Small intestine (tissue), 7 donors: Measurements from ENCODE around the gene SH3RF2. TPM values are rescaled to one million over a fixed set of nuclear protein-coding genes. Genes with fewer than 3 reads are reported as not detected.

Source experiments
- DNase-seq, 2 donors: peaks; one replicate each; pipeline versions ENCODE4 v3.0.0 to v3.0.0-alpha.2; 2013
- FAIRE-seq: peaks from 2 replicates; lab custom pipeline; 2012; peaks lifted over from hg19 to GRCh38; lab: Jason Lieb, UNC
- H3K27ac ChIP-seq, 3 donors: one replicate each; pipeline ENCODE4 v1.5.1; 2013; ENCODE audit warnings: low read length in 2 of 3, mild to moderate bottlenecking in 2 of 3, control low read depth in 1 of 3, inconsistent platforms in 1 of 3, low read depth in 1 of 3, moderate library complexity in 1 of 3
- H3K27me3 ChIP-seq, 3 donors: one replicate each; pipeline ENCODE4 v1.6.1; 2013; ENCODE audit warnings: low read length in 3 of 3, inconsistent platforms in 1 of 3; ENCODE audit not compliant: control insufficient read depth in 3 of 3, insufficient read depth in 3 of 3
- H3K36me3 ChIP-seq, 3 donors: one replicate each; pipeline ENCODE4 v1.6.1; 2013; ENCODE audit warnings: low read length in 3 of 3, inconsistent platforms in 1 of 3, low read depth in 1 of 3, mild to moderate bottlenecking in 1 of 3, moderate library complexity in 1 of 3; ENCODE audit not compliant: control insufficient read depth in 3 of 3, insufficient read depth in 2 of 3
- H3K4me1 ChIP-seq, 3 donors: one replicate each; pipeline ENCODE4 v1.6.1; 2013; ENCODE audit warnings: low read length in 2 of 3, inconsistent platforms in 1 of 3, low read depth in 1 of 3, mild to moderate bottlenecking in 1 of 3, moderate library complexity in 1 of 3; ENCODE audit not compliant: control insufficient read depth in 3 of 3, insufficient read depth in 2 of 3
- H3K4me3 ChIP-seq, 3 donors: one replicate each; pipeline ENCODE4 v1.5.1; 2013; ENCODE audit warnings: low read length in 3 of 3, control low read depth in 1 of 3, inconsistent platforms in 1 of 3, low read depth in 1 of 3, mild to moderate bottlenecking in 1 of 3, moderate library complexity in 1 of 3
- H3K9me3 ChIP-seq, 2 donors: one replicate each; pipeline ENCODE4 v1.6.1; 2013; ENCODE audit warnings: low read depth in 1 of 2, low read length in 1 of 2; ENCODE audit not compliant: control insufficient read depth in 2 of 2, insufficient read depth in 1 of 2
- WGBS, 3 donors: extraction: QIAGEN DNeasy Blood & Tissue Kit; methylation state at CpG; one replicate each; pipeline ENCODE4 v1.1.7; 2013; 5-methylcytosine and 5-hydroxymethylcytosine counted together
- polyA plus RNA-seq, 4 donors: library from polyadenylated mRNA; stranded (reverse) in 3 of 4; unstranded in 1 of 4; fragments of 200-250 nt in 3 of 4; fragments of 120-200 nt in 1 of 4; gene quantifications; one replicate each; pipeline versions ENCODE4 v1.2.1 to v1.2.3, GENCODE V29; 2013
- donor health status: healthy with polysubstance abuse.
- donor health status: control.
- donor health status: control.
- donor health status: Bipolar disorder and iron deficiency.
- donor health status: healthy.

The SH3RF2 gene
- polyA plus RNA-seq, 4 donors: 14.3 to 44.0 (median 24.3) TPM

DNA sequence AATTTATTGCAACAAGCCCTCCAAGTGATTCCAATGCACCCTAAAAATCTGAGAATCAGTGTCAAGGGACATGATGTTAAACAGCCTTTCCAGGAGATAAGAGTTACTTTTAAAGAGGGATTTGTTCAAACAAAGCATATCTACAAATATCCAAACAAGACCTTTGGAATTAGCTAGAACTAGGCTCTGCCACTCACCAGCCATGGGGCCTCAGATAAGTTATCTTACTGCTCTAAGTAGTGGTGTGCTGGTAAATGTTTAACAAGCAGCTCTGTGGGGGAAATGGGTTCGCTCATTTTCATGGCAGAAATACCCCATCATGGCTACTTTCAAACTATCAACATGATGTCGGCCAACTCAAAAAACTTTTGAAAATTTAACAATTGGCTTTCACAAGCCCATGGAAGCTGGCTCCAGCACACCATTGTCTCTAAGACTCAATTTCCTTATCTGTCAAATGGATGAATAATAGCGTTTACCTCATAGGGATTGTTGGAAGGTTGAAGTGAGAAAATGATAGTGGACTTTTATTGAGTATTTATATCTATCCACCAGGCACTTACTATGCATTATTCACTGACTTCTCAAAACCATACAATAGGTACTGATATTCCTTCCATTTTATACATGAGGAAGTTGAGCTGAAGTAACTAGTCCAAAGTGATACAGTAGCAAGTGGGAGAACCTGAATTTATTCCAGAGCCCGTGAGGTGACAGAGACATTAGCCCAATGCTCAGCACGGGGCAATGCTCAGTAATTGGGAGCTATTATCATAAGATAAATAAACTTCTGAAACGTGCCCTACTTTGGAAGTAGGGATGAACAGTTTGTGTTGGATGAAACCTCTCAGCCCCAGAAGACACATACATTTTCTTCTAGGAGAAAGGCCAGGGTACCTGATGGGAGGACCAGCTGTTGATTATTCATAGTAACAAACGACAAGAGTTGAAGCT is 43.2 kb downstream of the SH3RF2 start:
- H3K27ac ChIP-seq: peak overlapping the region; percentile 66 to 69 (median 67)
- DNase-seq (peak; percentile 87 to 90), FAIRE-seq (no peak)
- peaks cover 12 to 87% (median 16%) of the 10 kb centered on the region in 3 donors for H3K4me1 ChIP-seq
- peaks cover 0 to under 1% (median 0%) of the 10 kb centered on the region in 3 donors for H3K36me3 ChIP-seq
- no peak overlapping the region for H3K4me3 ChIP-seq
- no peaks in the 10 kb centered on the region for H3K9me3 ChIP-seq
- H3K27me3 ChIP-seq: no peaks in the 10 kb centered on the region
- WGBS, 3 donors: 14 to 48% (median 36%) methylated on average over 7 of the region's 7 CpGs

DNA sequence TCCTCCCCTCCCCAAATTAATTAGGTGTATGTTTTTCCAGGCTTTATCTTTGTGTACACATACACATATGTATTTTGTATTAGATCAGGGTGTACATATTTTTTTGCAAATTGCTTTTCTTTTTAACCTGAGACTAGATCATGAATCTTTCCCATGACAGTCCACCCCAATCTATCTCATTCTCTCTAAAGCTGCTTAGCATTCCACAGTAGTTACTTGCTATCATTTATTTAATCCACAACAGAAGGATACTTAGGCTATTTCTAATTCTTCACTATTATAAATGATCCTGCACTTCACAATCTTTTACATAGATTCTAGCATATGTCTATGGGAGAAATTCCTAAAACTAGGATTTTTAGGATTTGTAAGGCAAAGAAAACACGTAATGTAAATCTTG is 43.9 kb downstream of the SH3RF2 start:
- peaks cover 12 to 81% (median 16%) of the 10 kb centered on the region in 3 donors for H3K4me1 ChIP-seq
- WGBS, 3 donors: 64 to 80% (median 76%) methylated on average over 1 of the region's 1 CpG

DNA sequence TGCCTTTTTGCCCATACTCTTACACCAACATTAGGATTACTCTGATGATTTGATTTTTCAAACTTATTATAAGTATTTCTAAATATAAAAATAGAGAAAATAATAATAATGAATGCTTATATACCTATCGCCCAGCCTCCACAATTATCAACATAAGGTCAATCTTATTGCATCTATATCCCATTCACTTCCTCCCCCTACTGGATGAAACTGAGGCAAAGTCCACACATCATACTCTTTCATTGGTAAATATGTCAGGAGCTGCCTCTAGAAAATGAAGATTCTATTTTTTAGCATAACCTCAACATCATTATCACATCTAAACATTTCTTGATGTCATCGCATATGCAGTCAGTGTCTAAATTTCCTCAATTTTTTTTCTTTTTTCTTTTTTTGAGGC is 44.3 kb downstream of the SH3RF2 start:
- H3K27me3 ChIP-seq: no peaks in the 10 kb centered on the region
- 55 to 77% (median 61%) methylated on average over 2 of the region's 2 CpGs for WGBS, 3 donors
- H3K4me1 ChIP-seq: peaks cover 12 to 76% (median 16%) of the 10 kb centered on the region in 3 donors
- no peaks in the 10 kb centered on the region for H3K9me3 ChIP-seq
- H3K27ac ChIP-seq: peak overlapping the region in 1 of 3 donors; percentile 69
- FAIRE-seq (no peak), DNase-seq (peak in 1 of 2 donors; percentile 66)
- no peak overlapping the region for H3K4me3 ChIP-seq
- H3K36me3 ChIP-seq: peaks cover 0 to 6% (median 0%) of the 10 kb centered on the region in 3 donors

More for the DNA sequence above, 43.9 kb downstream of the SH3RF2 start:
- FAIRE-seq (no peak), DNase-seq (no peak)
- H3K27ac ChIP-seq: peak overlapping the region; percentile 66 to 69 (median 67)
- H3K27me3 ChIP-seq: no peaks in the 10 kb centered on the region
- H3K9me3 ChIP-seq: no peaks in the 10 kb centered on the region
- H3K4me3 ChIP-seq: no peak overlapping the region
- H3K36me3 ChIP-seq: peaks cover 0 to 6% (median 0%) of the 10 kb centered on the region in 3 donors

DNA sequence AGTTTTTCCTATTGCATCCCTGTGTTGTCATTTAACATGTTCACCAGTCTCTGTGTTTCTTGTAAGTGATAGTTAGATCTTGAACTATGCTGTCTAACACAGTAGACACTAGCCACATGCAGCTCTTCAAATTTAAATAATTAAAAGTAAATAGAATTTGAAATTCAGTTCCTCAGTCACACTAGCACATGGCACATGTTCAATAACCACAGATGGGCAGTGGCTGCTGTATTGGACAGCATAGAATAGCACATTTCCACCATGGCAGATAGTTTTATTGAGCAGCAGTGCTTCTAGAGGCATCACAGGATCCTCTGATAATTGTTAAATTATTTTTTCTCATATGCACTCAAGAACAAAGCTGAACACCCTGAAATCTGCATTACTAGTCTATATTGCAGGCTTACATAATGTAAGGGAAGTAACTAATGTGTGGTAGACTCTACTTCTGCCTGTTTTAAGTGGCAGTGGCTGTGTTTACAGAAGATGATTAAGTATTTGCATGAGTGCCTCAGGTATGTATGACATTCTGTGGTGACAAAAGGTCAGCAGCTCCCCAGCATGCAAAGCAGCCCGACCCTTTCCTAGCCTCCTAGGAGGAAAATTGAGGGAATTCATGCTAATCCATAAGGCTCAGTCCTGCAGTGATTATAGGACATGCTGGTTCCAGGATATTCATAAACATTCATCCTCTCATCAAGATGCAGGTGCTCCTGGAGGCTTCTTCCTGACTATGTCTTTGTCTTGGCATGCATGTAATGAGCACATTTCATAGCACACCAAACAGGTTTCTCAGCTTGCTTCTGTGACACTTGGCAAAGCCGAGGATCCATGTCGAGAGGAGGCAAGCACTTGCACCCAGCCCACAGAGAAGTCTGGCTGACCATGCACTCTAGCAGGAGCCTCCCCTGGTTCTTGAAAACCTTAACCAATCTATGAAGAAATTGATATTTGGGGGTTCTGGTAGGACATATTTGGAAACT is 45.5 kb downstream of the SH3RF2 start:
- Histone ChIP-seq H3K27ac (peak overlapping the region in 2 of 3 donors; percentile 15 to 69), H3K4me1 (peaks cover 10 to 65% (median 19%) of the 10 kb centered on the region in 3 donors), H3K36me3 (peaks cover 0 to 8% (median 0%) of the 10 kb centered on the region in 3 donors), H3K9me3 (no peaks in the 10 kb centered on the region), H3K27me3 (no peaks in the 10 kb centered on the region), H3K4me3 (no peak overlapping the region)
- WGBS, 3 donors: 21 to 52% (median 24%) methylated on average over 3 of the region's 3 CpGs
- no peak for FAIRE-seq
- DNase-seq: peak; percentile 44 to 57

DNA sequence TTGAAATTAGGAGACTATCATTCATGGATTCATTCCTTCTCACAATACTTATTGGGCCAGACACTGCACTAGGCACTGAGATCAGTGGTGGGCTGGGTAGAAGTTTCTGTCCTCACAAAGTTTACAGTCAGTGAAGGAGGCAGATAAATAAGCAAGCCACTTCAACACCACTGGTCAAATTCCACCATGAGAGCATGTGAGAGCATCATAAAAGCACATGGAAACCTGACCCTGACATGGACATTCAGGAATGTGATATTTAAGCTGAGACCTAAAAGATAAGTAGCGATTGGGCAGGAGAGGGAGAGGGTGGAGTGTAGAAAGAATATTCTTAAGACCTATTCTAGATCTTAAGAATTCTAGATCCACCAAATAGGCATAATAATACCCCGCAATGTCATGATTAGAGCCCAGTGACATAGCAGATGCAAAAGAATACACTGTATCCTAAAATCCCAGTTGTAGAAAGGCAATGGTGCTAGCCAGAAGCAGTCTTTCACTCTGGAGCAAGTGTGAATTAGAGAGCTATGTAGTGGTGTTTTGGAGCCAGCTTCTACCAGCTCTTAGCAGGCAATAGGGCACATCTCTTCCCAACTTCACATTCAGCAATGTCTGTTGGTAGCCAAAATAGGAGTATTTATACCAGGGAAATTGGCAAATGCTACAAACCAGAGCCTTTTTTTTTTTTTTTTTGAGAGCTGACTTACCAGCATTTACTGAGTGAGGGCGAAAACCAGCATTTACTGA is 46.4 kb downstream of the SH3RF2 start:
- peak overlapping the region in 1 of 3 donors; percentile 69 for H3K27ac ChIP-seq
- H3K4me1 ChIP-seq: peaks cover 8 to 63% (median 17%) of the 10 kb centered on the region in 3 donors
- H3K36me3 ChIP-seq: peaks cover 0 to 8% (median 0%) of the 10 kb centered on the region in 3 donors
- H3K9me3 ChIP-seq: no peaks in the 10 kb centered on the region
- FAIRE-seq (no peak), DNase-seq (peak; percentile 56 to 80)
- H3K4me3 ChIP-seq: no peak overlapping the region
- 66 to 71% (median 67%) methylated on average over 3 of the region's 3 CpGs for WGBS, 3 donors
- no peaks in the 10 kb centered on the region for H3K27me3 ChIP-seq

DNA sequence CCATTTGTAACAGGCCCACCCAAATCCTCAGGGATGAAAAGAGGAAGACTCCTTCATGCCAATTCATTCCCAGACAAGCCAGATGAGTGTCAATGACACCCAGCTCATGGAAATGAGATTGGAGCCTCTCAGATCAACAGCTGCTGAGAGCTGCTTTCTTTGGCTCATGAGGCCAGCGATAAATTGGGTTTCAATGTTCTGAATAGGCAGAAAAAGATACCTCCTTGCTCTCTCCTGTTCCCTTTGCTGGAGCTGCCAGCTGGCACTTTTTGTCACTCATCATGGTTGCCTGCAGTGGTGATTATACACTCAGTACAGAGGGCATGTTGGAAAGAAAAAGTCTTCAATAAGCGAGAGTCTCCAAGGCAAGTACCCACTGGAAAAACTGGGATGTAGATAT is 47.1 kb downstream of the SH3RF2 start:
- peak overlapping the region in 1 of 3 donors; percentile 36 for H3K27ac ChIP-seq
- DNase-seq (no peak), FAIRE-seq (no peak)
- no peaks in the 10 kb centered on the region for H3K9me3 ChIP-seq
- no peaks in the 10 kb centered on the region for H3K27me3 ChIP-seq
- H3K4me1 ChIP-seq: peaks cover 12 to 61% (median 22%) of the 10 kb centered on the region in 3 donors
- 90 to 94% (median 91%) methylated on average over 2 of the region's 2 CpGs for WGBS, 3 donors
- H3K4me3 ChIP-seq: no peak overlapping the region
- H3K36me3 ChIP-seq: peaks cover 0 to 8% (median 0%) of the 10 kb centered on the region in 3 donors

DNA sequence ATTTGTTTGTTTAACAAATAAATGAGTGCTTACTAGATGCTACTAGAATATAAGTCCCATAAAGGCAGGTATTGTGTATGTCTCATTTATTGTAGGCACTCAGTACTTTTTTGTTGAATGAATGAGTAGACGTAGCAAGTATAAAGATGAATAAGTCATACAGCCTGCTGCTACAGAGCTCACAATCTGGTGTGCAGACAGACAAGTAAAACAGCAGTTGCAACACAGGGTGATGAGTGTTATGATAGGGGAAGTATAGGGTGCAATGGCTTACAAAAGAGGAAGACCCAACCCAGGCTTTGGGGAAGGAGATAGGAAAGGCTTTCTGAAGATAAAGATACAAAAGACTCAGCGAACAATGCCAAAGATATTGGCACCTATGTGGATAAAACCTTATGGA is 47.7 kb downstream of the SH3RF2 start:
- Histone ChIP-seq H3K4me1 (peaks cover 12 to 61% (median 27%) of the 10 kb centered on the region in 3 donors), H3K27me3 (no peaks in the 10 kb centered on the region)
- no peak for FAIRE-seq

More for the DNA sequence above, 47.7 kb downstream of the SH3RF2 start:
- peaks cover 0 to 8% (median 0%) of the 10 kb centered on the region in 3 donors for H3K36me3 ChIP-seq
- DNase-seq: no peak
- no peaks in the 10 kb centered on the region for H3K9me3 ChIP-seq
- 77 to 87% (median 82%) methylated on average over 2 of the region's 2 CpGs for WGBS, 3 donors
- H3K4me3 ChIP-seq: no peak overlapping the region
- H3K27ac ChIP-seq: no peak overlapping the region
